ENCODE measurements around the gene MRPL37.

DNA sequence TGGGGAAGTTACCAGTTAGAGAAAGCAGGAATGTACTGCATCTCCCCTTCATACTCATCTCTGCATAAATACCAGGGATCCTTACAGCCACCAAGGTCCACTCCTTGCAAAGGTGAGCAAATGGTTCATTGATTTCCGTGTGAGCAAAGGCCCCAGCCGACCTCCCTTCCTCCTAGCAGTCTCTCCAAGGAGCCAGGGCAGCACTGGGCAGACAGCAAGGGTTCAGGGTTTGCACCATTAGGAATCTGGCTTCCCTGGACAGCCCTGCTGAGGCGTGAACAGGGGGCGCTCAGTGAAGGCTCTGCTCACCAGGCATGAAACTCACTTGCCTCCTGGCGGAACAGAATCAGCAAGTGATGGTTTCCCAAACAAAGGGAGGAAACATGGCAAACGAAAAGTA lies 65.7 kb downstream of the MRPL37 start:
- TF ChIP-seq, protein P1, sequence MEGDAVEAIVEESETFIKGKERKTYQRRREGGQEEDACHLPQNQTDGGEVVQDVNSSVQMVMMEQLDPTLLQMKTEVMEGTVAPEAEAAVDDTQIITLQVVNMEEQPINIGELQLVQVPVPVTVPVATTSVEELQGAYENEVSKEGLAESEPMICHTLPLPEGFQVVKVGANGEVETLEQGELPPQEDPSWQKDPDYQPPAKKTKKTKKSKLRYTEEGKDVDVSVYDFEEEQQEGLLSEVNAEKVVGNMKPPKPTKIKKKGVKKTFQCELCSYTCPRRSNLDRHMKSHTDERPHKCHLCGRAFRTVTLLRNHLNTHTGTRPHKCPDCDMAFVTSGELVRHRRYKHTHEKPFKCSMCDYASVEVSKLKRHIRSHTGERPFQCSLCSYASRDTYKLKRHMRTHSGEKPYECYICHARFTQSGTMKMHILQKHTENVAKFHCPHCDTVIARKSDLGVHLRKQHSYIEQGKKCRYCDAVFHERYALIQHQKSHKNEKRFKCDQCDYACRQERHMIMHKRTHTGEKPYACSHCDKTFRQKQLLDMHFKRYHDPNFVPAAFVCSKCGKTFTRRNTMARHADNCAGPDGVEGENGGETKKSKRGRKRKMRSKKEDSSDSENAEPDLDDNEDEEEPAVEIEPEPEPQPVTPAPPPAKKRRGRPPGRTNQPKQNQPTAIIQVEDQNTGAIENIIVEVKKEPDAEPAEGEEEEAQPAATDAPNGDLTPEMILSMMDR (IDR thresholded peaks at IDR 0.05; ENCODE audit: borderline replicate concordance, extremely low read depth, low read length, poor library complexity, severe bottlenecking) = no peak
- no peak for TF ChIP-seq EZH2 (IDR thresholded peaks at IDR 0.05; ENCODE audit: borderline replicate concordance, low read depth, low read length, severe bottlenecking)
